ENCODE measurements around the gene SKAP2.

DNA sequence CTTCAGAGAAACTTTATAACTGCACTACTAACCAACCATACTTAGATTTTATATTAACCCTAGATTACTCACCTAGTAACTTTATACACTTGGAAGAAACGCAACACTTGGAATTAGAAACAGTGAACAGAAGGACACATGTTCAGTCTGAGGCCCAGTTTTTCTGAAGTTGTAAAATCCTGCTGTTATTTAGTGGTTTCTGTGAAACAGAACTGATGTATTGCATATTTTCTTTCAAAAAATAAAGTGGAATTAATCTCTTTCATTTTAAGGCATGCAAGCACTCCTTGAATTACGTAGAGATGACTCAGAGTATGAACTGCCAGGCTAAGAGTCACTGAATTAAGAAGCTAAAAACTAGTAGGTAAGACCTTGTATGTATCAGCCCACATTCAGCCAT is 215.8 kb downstream of the SKAP2 start:
- TF ChIP-seq, protein P1, sequence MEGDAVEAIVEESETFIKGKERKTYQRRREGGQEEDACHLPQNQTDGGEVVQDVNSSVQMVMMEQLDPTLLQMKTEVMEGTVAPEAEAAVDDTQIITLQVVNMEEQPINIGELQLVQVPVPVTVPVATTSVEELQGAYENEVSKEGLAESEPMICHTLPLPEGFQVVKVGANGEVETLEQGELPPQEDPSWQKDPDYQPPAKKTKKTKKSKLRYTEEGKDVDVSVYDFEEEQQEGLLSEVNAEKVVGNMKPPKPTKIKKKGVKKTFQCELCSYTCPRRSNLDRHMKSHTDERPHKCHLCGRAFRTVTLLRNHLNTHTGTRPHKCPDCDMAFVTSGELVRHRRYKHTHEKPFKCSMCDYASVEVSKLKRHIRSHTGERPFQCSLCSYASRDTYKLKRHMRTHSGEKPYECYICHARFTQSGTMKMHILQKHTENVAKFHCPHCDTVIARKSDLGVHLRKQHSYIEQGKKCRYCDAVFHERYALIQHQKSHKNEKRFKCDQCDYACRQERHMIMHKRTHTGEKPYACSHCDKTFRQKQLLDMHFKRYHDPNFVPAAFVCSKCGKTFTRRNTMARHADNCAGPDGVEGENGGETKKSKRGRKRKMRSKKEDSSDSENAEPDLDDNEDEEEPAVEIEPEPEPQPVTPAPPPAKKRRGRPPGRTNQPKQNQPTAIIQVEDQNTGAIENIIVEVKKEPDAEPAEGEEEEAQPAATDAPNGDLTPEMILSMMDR (IDR thresholded peaks at IDR 0.05; ENCODE audit: poor library complexity, severe bottlenecking), result no peak
- TF ChIP-seq EP300 (conservative IDR thresholded peaks at IDR 0.05; ENCODE audit: poor library complexity, severe bottlenecking), result no peak
- TF ChIP-seq POLR2AphosphoS5 (IDR thresholded peaks at IDR 0.05), result no peak
- no peak for TF ChIP-seq EZH2 (IDR thresholded peaks at IDR 0.05; ENCODE audit: borderline replicate concordance, insufficient read depth, low read length, poor library complexity, severe bottlenecking)
- no peak for TF ChIP-seq TAF1 (IDR thresholded peaks at IDR 0.05; ENCODE audit: low read depth)
